GM21619 (cell line): ENCODE results near the gene TNIK.
"Not testable (repeated sequence)": the region's sequence is repeated elsewhere in the genome, so short reads cannot be mapped to it uniquely, and the experiment has no call there.

Source experiments
- ATAC-seq: cut with Tn5 transposase; IDR thresholded peaks from one replicate; pipeline ENCODE4 v1.9.1; 2021; ENCODE audit not compliant: unreplicated experiment

TNIK gene

GRCh38 chr3:171446801-171447578, 13.2 kb downstream of the TNIK start:
- ATAC-seq, result no peak

- no peak for ATAC-seq
These were observed 13.9 kb downstream of the TNIK start for GRCh38 chr3:171446301-171446700.

DNA sequence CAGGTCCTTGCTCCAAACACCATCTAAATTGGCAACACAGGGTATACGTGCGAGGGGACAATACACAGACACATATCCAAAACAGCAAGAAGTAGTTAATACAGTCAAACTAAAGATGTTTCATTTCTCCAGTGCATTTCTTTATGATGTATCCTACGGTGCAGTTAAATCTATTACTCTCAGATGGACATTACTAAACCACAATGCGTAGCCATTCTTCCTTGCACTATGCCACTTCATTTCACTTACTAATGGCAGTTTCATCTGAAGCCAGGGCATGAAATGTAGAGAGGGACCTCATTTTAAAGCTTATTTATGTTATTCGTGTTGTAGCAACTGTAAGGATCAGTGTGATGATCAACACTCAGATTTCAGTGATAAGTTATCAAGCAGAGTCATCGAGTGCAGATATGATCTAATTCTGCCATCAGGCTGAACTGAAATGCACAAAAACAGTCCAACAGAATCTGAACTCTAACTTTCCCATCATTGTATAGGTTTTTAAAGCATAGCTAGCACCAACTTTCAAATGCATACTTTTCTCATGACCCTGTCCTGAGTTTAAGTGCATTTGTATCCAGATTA, 14.5 kb downstream of the TNIK start:
- no peak for ATAC-seq

DNA sequence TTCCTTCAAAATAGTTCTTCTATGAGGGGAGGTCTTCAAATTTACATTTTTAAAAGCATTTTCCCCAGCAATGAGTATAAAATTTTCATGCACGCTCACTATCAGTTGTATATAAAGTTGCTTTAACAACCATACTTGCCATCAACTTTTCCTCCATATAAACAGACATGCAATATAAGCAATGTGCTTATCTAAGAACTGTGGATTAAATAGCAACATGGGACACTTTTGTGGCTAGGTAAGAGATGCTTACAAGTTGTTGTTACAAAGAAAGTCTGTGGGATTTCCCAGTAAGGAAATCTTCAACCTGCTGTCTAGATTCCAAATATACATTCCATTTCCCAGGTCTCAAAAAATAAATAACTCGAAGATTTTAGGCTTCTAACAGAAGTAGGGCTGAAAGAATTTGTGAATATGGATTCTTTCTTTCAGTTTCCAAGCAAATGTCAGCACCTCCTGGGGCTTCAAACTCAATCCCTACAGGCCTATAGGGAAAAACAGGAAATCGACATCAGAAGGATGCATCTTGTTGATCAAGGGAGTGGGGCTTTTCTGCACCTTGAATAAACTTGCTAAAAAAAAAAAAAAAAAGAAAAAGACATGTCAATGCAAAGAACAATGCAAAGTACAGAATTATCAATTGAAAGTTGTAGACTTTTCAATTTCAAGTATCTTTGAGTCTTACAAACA, 16.1 kb downstream of the TNIK start:
- ATAC-seq, result no peak

DNA sequence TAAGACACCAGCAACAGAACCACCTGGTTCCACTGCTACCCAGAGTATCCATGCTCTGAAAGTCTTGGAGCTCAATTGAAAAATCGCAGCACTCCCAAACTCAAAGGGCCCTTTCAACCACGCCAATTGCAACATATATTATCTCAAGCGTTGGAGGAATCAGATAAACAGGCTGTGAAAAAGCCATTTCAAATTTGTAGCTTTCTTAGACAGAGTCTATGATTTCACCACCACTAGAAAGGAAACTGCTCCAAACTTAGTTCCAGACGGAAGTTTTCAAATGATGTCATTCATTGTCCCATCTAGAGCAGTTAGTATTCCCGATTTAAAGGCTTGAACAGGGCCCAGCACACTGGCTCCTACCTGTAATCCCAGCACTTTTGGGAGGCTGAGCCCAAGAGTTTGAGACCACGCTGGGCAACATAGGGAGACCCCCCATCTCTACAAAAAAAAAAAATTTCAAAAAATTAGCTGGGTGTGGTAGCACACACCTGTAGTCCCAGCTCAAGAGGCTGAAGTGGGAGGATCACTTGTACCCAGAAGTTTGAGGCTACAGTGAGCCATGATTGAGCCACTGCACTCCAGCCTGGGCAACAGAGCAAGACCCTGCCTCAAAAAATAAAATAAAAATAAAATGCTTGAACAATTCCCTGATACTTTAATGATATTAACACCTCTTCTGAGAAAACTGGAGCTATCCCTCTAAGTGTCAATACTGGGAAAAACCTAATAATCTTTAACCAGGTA, 16.8 kb downstream of the TNIK start:
- ATAC-seq, result no peak

GRCh38 chr3:171442184-171442583, 18.0 kb downstream of the TNIK start:
- ATAC-seq, result no peak

GRCh38 chr3:171441381-171441780, 18.8 kb downstream of the TNIK start:
- ATAC-seq, result no peak

DNA sequence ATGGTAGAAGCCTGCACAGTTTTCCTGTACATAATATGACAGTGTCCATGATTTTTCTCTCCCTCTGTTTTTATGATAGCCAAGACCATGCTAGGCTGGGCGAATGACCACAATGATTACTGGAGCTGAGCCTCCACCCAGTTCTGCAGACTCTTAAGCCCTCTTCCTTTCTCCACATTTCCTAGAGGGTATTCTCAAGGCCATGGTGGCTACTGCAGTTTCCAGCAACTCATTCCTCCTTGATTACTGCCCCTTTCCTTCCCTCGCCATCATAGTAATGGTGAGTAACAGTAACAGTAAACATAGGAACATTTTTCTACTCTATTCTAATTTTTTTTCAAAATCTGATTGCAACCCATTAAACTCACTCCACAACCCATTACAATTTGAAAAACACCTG, 20.2 kb downstream of the TNIK start:
- no peak for ATAC-seq

DNA sequence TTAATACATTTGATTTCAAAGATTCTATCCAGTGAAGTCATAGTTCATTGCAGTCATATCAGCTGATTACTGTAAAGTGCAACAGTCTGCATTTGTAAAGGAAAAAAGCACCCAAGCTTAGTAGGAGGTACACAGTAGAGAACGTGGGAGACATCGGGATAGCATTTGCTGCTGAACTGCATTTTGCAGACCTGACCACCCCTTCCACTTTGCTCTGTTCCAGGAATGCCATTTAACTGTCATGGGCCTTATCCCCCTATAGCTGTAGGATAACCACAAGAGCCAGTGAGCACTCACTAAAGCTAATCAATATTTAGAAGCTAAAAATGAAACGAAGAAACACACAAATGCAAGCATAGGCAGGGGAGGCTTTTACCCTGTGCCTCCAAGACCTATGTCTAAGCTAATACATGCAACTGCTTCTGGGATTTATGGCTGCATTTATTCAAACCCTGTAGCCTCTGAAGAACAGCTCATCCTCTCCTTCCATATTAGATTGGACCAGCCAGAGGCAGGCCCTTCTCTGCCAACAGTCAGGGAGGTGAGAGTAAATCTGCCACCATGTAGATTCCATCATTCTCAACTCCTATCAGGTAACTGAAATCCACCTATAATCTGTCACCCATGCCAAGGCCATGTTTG, 23.0 kb downstream of the TNIK start:
- no peak for ATAC-seq

GRCh38 chr3:171436380-171436779, 23.8 kb downstream of the TNIK start:
- no peak for ATAC-seq

GRCh38 chr3:171435757-171436156, 24.4 kb downstream of the TNIK start:
- no peak for ATAC-seq

DNA sequence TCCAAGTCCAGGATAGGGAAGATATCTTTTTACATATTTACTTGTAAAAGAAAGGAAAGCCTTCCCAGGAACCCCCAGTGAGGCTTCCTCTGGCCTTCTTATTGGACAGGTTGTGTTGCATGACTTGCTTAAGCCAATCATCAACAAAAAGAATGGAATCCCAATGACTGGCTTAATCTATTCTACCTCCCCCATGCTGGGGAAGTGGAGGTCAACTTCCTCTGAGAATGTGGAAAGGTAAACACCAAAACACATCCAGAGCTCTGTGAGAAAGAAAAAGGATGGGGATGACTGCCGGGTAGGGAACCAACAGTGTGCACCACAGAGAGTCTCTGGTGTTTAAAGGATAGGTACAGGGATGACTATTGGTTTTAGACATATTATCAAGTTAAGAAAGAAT, 25.1 kb downstream of the TNIK start:
- no peak for ATAC-seq

DNA sequence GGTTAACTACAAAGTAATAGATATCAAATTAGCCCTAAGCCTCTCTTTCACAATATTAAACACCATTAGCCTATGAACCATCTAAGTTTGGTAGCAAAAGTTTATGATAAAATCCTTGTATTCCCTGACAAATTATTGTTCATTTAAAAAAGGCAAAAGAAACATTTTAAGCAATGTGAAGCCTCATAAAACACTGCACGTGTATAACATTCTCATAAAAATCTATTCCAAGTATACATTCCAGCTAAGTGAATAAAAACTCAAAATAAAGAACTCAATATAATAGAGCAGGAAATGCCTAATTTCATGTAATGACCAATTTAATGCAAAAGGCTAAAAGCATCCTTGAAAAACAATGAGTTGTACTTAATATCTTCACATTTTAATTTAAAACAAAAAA, 27.7 kb downstream of the TNIK start:
- no peak for ATAC-seq

- no peak for ATAC-seq
These were observed 28.7 kb downstream of the TNIK start for GRCh38 chr3:171431550-171431949.

- ATAC-seq, result no peak
These were observed 29.7 kb downstream of the TNIK start for GRCh38 chr3:171430530-171430929.

- ATAC-seq, result no peak
These were observed 30.6 kb downstream of the TNIK start for GRCh38 chr3:171429635-171430034.

DNA sequence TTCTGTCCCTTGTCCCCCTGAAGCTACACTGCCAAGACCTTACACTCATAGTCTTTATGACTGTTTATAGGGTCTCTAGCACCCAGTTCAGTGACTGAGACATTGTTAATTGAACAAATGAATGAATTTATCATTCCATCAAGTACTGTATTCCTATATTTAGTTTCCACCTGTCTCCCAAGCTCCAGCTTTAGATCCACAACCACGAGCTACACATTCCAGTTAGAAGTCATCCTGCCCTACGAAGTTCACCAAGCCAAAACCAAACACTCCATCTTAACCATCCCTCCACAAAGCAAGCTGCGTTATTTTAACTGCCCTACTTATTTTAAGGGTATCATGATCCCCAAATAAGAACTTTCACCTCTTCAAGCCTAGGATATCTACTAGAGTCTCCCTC, 31.3 kb downstream of the TNIK start:
- ATAC-seq, result no peak

- ATAC-seq, result no peak
These were observed 31.9 kb downstream of the TNIK start for GRCh38 chr3:171428321-171428787.

- ATAC-seq, result no peak
These were observed 32.4 kb downstream of the TNIK start for GRCh38 chr3:171427771-171428320.

- not testable (repeated sequence) for ATAC-seq
These were observed 36.1 kb downstream of the TNIK start for GRCh38 chr3:171424063-171424462.

DNA sequence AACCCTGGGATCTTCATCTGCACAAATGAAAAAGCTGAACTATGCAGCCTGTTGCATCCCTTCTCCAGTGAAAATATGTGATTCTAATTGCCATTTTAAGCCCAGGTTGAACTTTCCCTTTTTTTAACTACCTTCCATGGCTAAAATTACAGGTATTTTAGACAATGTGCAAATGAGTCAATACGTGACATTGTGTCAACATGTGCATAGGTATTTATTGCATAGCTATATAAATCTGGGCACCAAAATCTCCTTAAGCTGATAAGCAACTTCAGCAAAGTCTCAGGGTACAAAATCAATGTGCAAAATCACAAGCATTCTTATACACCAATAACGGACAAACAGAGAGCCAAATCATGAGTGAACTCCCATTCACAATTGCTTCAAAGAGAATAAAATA, 37.4 kb downstream of the TNIK start:
- not testable (repeated sequence) for ATAC-seq
